22Rv1 (cell line): Measurements from ENCODE around the gene SPIN1.

Experiments used
- H3K27ac ChIP-seq: fragments of 450-650 bp; 2 replicates; pipeline ENCODE4 v1.5.1; 2017
- ZFX ChIP-seq: fragments of 450-650 bp; IDR thresholded peaks from 2 replicates; pipeline ENCODE4 v1.6.1; 2017; ENCODE audit warnings: antibody characterized with exemption, borderline replicate concordance
- TF ChIP-seq, protein P1 (sequence below): fragments of 450-650 bp; IDR thresholded peaks from 2 replicates; pipeline ENCODE4 v1.5.1; 2017; ENCODE audit warnings: mild to moderate bottlenecking

Gene SPIN1

DNA sequence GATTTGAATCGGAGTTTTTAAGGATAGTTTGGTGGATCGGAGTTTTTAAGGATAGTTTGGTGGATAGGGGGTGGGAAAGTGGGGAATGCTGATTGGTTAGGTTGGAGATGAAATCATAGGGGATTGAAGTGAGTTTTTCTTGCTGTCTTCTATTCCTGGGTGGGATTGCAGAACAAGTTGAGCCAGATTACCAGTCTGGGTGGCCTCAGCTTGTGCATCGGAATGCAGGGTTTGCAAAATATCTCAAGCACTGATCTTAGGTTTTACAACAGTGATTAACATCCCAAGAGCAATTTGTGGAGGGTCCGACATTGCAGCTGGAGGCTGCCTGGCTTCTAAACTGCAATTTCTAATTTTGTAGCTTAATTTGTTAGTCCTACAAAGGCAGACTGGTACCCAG lies 123.7 kb downstream of the SPIN1 start:
- TF ChIP-seq, protein P1, sequence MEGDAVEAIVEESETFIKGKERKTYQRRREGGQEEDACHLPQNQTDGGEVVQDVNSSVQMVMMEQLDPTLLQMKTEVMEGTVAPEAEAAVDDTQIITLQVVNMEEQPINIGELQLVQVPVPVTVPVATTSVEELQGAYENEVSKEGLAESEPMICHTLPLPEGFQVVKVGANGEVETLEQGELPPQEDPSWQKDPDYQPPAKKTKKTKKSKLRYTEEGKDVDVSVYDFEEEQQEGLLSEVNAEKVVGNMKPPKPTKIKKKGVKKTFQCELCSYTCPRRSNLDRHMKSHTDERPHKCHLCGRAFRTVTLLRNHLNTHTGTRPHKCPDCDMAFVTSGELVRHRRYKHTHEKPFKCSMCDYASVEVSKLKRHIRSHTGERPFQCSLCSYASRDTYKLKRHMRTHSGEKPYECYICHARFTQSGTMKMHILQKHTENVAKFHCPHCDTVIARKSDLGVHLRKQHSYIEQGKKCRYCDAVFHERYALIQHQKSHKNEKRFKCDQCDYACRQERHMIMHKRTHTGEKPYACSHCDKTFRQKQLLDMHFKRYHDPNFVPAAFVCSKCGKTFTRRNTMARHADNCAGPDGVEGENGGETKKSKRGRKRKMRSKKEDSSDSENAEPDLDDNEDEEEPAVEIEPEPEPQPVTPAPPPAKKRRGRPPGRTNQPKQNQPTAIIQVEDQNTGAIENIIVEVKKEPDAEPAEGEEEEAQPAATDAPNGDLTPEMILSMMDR, result no peak
- no peak for TF ChIP-seq ZFX

GRCh38 chr9:88514247-88514646 lies 126.0 kb downstream of the SPIN1 start:
- TF ChIP-seq, protein P1, result no peak
- no peak for TF ChIP-seq ZFX
- no peak overlapping the region for H3K27ac ChIP-seq

More for the DNA sequence above, 123.7 kb downstream of the SPIN1 start:
- H3K27ac ChIP-seq, result no peak overlapping the region

DNA sequence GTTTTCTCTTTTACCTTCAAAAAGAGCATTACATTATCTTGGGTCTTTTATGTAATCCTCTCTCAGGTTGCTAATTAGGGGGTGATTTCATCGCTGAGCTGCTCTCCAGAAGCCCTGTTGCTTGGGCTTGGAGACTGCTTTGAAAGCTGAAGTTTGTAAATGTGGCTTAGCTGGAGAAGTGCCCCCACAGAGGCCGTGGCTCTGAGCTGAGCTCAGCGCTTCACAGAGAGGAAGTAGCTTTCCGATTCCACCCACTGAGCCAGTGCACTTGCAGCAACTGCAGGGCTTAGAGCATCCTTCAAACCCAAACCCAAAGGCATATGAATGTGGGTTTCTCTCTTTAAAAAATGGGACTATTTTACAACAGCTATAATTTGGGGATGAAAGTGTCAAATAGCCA lies 133.1 kb downstream of the SPIN1 start:
- no peak overlapping the region for H3K27ac ChIP-seq
- TF ChIP-seq ZFX, result no peak
- TF ChIP-seq, protein P1, result no peak

DNA sequence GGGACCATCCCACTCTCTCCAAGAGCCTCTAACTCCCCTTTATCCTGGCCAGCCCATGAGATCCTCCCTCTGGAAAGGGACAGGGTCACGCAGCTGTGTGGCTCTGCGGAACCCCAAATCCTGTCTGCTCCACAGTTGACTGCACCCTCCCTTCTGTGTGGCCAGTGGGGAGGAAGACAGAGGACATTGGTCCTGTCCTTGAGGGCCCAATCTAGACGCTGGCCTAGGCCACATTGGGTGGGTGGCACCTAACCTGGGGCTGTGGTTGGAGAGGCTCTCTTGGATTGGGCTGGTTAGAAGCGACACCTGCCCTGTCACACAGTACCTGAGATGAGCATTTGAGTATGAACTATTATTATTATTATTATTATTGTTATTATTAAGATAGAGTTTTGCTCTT lies 134.1 kb downstream of the SPIN1 start:
- TF ChIP-seq, protein P1, result no peak
- TF ChIP-seq ZFX, result no peak
- no peak overlapping the region for H3K27ac ChIP-seq

DNA sequence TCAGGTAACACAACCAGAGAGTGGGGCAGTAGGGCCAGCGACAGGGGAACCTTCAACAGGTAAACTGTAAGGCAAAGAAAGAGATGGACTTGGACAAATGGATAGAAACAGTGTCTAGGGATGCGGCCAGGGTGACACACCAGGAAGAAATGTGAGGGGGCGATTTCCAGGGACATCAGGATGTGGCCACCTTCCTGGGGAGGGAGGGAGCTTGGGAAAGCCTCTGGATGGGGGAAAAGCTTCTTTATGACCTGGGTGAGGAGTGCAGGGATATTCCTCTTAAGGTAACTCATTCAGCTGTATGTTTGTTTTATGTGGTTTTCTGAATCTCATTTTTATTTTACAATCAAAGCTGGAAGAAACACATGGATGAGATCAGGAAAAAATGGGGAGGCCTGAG lies 134.8 kb downstream of the SPIN1 start:
- TF ChIP-seq, protein P1, result no peak
- no peak for TF ChIP-seq ZFX
- no peak overlapping the region for H3K27ac ChIP-seq

- no peak overlapping the region for H3K27ac ChIP-seq
- TF ChIP-seq, protein P1, result no peak
- no peak for TF ChIP-seq ZFX
Observed at GRCh38 chr9:88524911-88525310, 136.7 kb downstream of the SPIN1 start.

DNA sequence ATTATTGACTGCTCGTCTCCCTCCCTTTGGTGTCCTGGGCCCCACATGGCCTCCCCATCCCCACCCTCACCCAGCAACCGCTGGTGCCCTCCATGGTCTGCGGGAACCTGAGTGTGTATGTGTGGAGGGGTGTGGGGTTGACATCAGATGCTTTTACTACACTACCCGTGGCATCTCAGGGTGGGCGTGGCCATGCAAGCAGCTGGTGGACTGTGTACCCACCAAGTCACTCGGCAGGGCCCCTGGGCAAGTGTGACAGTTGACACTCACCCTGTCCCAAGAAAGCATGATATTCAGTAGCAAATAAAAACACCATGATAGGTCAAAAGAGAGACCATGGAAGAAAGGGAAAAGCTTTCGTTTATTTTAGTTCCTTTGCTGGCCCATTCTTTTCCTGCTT lies 139.4 kb downstream of the SPIN1 start:
- H3K27ac ChIP-seq, result no peak overlapping the region
- TF ChIP-seq, protein P1, result no peak
- no peak for TF ChIP-seq ZFX
